Measurements from ENCODE around the gene IGFLR1. TPM values are rescaled to one million over a fixed set of nuclear protein-coding genes. Genes with fewer than 3 reads are reported as not detected.

The IGFLR1 gene
- total and polyA plus RNA-seq, 8 donors: 3.6 to 36.8 (median 9.4) TPM

GRCh38 chr19:35776102-35776788 lies 34.0 kb upstream of the IGFLR1 start:
- Histone ChIP-seq H3K27ac (peak overlapping the region in 1 of 5 donors; percentile 77), H3K4me1 (peaks cover 7 to 25% (median 21%) of the 10 kb centered on the region in 4 donors), H3K4me3 (peak overlapping the region; percentile 83 to 99 (median 94)), H3K27me3 (no peaks in the 10 kb centered on the region), H3K9me3 (no peaks in the 10 kb centered on the region), H3K36me3 (peaks cover 0 to 32% (median 29%) of the 10 kb centered on the region in 4 donors)
- DNase-seq: no peak
- WGBS, 5 donors: 44 to 69% (median 62%) methylated on average over 11 to 13 of the region's 13 CpGs
- intact Hi-C loops (cut with DNase I; ENCODE audit: low total_unique reads): no loop called here
- TF ChIP-seq EP300 (IDR thresholded peaks at IDR 0.05) (no peak), POLR2AphosphoS5 (IDR thresholded peaks at IDR 0.05) (no peak), CTCF (IDR thresholded peaks at IDR 0.05) (no peak), POLR2A (IDR thresholded peaks at IDR 0.05) (no peak)

- Histone ChIP-seq H3K36me3 (peaks cover 0 to 24% (median 22%) of the 10 kb centered on the region in 4 donors), H3K27ac (peak within 1 kb of the TSS; percentile 35 to 79 (median 66)), H3K27me3 (no peaks in the 10 kb centered on the region), H3K9me3 (no peaks in the 10 kb centered on the region), H3K4me1 (peaks cover 7 to 25% (median 21%) of the 10 kb centered on the region in 4 donors), H3K4me3 (peak within 1 kb of the TSS; percentile 83 to 99 (median 94))
- DNase-seq: peak; percentile 99 to 100
- no peak for TF ChIP-seq POLR2A (IDR thresholded peaks at IDR 0.05)
- peak in 1 of 3 donors; percentile 58 for TF ChIP-seq POLR2AphosphoS5 (IDR thresholded peaks at IDR 0.05)
- WGBS, 5 donors: 0 to 2% (median 1%) methylated on average over 25 to 82 of the region's 82 CpGs
- intact Hi-C loops (cut with DNase I; ENCODE audit: low total_unique reads): no loop called here
These were observed 33.2 kb upstream of the IGFLR1 start, which contains the start of gene ARHGAP33 for GRCh38 chr19:35775298-35776101. Gene ARHGAP33, plus strand, starts transcription at chr19:35775564. Its CDS starts 95 bp downstream, at chr19:35775659.

GRCh38 chr19:35775046-35775297 lies 32.7 kb upstream of the IGFLR1 start:
- TF ChIP-seq EP300 (IDR thresholded peaks at IDR 0.05): no peak
- no peak for TF ChIP-seq POLR2AphosphoS5 (IDR thresholded peaks at IDR 0.05)
- TF ChIP-seq CTCF (IDR thresholded peaks at IDR 0.05): no peak
- TF ChIP-seq POLR2A (IDR thresholded peaks at IDR 0.05): no peak
- H3K27ac ChIP-seq: no peak overlapping the region
- 9 to 40% (median 26%) methylated on average over 9 of the region's 9 CpGs for WGBS, 5 donors

GRCh38 chr19:35774274-35775045 lies 32.2 kb upstream of the IGFLR1 start:
- intact Hi-C loops (cut with DNase I; ENCODE audit: low total_unique reads): no loop called here
- Histone ChIP-seq H3K27me3 (no peaks in the 10 kb centered on the region), H3K4me1 (peaks cover 7 to 25% (median 21%) of the 10 kb centered on the region in 4 donors), H3K27ac (no peak overlapping the region), H3K36me3 (peaks cover 0 to 14% (median 12%) of the 10 kb centered on the region in 4 donors), H3K4me3 (peak overlapping the region; percentile 83 to 99 (median 94)), H3K9me3 (no peaks in the 10 kb centered on the region)
- TF ChIP-seq CTCF (IDR thresholded peaks at IDR 0.05) (no peak), EP300 (IDR thresholded peaks at IDR 0.05) (no peak), POLR2A (IDR thresholded peaks at IDR 0.05) (no peak), POLR2AphosphoS5 (IDR thresholded peaks at IDR 0.05) (no peak)
- WGBS, 5 donors: 25 to 55% (median 41%) methylated on average over 16 of the region's 16 CpGs
- no peak for DNase-seq

More at GRCh38 chr19:35775046-35775297, 32.7 kb upstream of the IGFLR1 start:
- no peaks in the 10 kb centered on the region for H3K9me3 ChIP-seq
- H3K27me3 ChIP-seq: no peaks in the 10 kb centered on the region
- no peak for DNase-seq
- peak overlapping the region; percentile 83 to 99 (median 94) for H3K4me3 ChIP-seq
- intact Hi-C loops (cut with DNase I; ENCODE audit: low total_unique reads): no loop called here
- H3K4me1 ChIP-seq: peaks cover 7 to 25% (median 21%) of the 10 kb centered on the region in 4 donors
- peaks cover 0 to 19% (median 17%) of the 10 kb centered on the region in 4 donors for H3K36me3 ChIP-seq
